CD4-positive, alpha-beta T cell treated with Interleukin-15 for 4 hours (primary cell): Measurements from ENCODE around the gene KCTD12.
"Not testable (repeated sequence)": the region's sequence is repeated elsewhere in the genome, so short reads cannot be mapped to it uniquely, and the experiment has no call there.

Experiments
- DNase-seq: peaks from one replicate; pipeline ENCODE4 v3.0.0-alpha.2; 2020; ENCODE audit warnings: low spot score

Gene KCTD12

GRCh38 chr13:76886292-76887075, at the start of gene KCTD12:
Gene KCTD12, minus strand, starts transcription at chr13:76886405. Its CDS starts 257 bp downstream, at chr13:76886148.
- DNase-seq = peak; percentile 77

GRCh38 chr13:76934671-76935070, 48.5 kb upstream of the KCTD12 start:
- no peak for DNase-seq

- no peak for DNase-seq
Observed at GRCh38 chr13:76932076-76932475, 45.9 kb upstream of the KCTD12 start.

- no peak for DNase-seq
Observed at GRCh38 chr13:76929851-76930374, 43.7 kb upstream of the KCTD12 start.

- DNase-seq = no peak
Observed at GRCh38 chr13:76929320-76929719, 43.1 kb upstream of the KCTD12 start.

- no peak for DNase-seq
Observed at GRCh38 chr13:76928456-76928855, 42.3 kb upstream of the KCTD12 start.

- no peak for DNase-seq
Observed at GRCh38 chr13:76927955-76928354, 41.8 kb upstream of the KCTD12 start.

- no peak for DNase-seq
Observed at GRCh38 chr13:76925115-76925514, 38.9 kb upstream of the KCTD12 start.

GRCh38 chr13:76921516-76921915, 35.3 kb upstream of the KCTD12 start:
- no peak for DNase-seq

- not testable (repeated sequence) for DNase-seq
Observed at GRCh38 chr13:76917755-76918481, 31.7 kb upstream of the KCTD12 start.

- no peak for DNase-seq
Observed at GRCh38 chr13:76917095-76917494, 30.9 kb upstream of the KCTD12 start.

GRCh38 chr13:76913898-76914297, 27.7 kb upstream of the KCTD12 start:
- DNase-seq = no peak

GRCh38 chr13:76912476-76912875, 26.3 kb upstream of the KCTD12 start:
- DNase-seq = no peak

- DNase-seq = no peak
Observed at GRCh38 chr13:76904507-76904906, 18.3 kb upstream of the KCTD12 start.

GRCh38 chr13:76903544-76904162, 17.4 kb upstream of the KCTD12 start:
- peak; percentile 79 for DNase-seq

- not testable (repeated sequence) for DNase-seq
Observed at GRCh38 chr13:76899066-76899465, 12.9 kb upstream of the KCTD12 start.

GRCh38 chr13:76897171-76897570, 11.0 kb upstream of the KCTD12 start:
- not testable (repeated sequence) for DNase-seq

GRCh38 chr13:76894401-76895110, 8.4 kb upstream of the KCTD12 start:
- DNase-seq = peak; percentile 9

GRCh38 chr13:76892488-76892887, 6.3 kb upstream of the KCTD12 start:
- DNase-seq = no peak

- no peak for DNase-seq
Observed at GRCh38 chr13:76890021-76890420, 3.8 kb upstream of the KCTD12 start.

GRCh38 chr13:76889254-76889653, 3.0 kb upstream of the KCTD12 start:
- DNase-seq = no peak

GRCh38 chr13:76888421-76888820, 2.2 kb upstream of the KCTD12 start:
- DNase-seq = no peak
